Measurements from ENCODE around the gene XRN2. TPM values are rescaled to one million over a fixed set of nuclear protein-coding genes. Genes with fewer than 3 reads are reported as not detected.

XRN2 gene
- total RNA-seq, 1 experiment from 2014 or later = 118 TPM

- no peak for TF ChIP-seq ZNF396 (CRISPR knock-in tag; IDR thresholded peaks at IDR 0.05; ENCODE audit: borderline replicate concordance)
- no peak for TF ChIP-seq E2F4 (CRISPR knock-in tag; IDR thresholded peaks at IDR 0.05; ENCODE audit: borderline replicate concordance, low read depth)
- TF ChIP-seq ZNF219 (CRISPR knock-in tag; IDR thresholded peaks at IDR 0.05; ENCODE audit: borderline replicate concordance) = no peak
- TF ChIP-seq ZNF671 (CRISPR knock-in tag; IDR thresholded peaks at IDR 0.05) = no peak
- no peak for TF ChIP-seq FOXJ3 (CRISPR knock-in tag; IDR thresholded peaks at IDR 0.05; ENCODE audit: borderline replicate concordance)
- no peak for TF ChIP-seq ATF3 (CRISPR knock-in tag; conservative IDR thresholded peaks at IDR 0.05)
- TF ChIP-seq ZNF512 (CRISPR knock-in tag; IDR thresholded peaks at IDR 0.05; ENCODE audit: borderline replicate concordance) = no peak
- TF ChIP-seq ZNF138 (CRISPR knock-in tag; conservative IDR thresholded peaks at IDR 0.05) = no peak
- no peak for TF ChIP-seq PREB (CRISPR knock-in tag; IDR thresholded peaks at IDR 0.05; ENCODE audit: borderline replicate concordance)
- TF ChIP-seq E2F1 (CRISPR knock-in tag; IDR thresholded peaks at IDR 0.05) = no peak
Observed at GRCh38 chr20:21433329-21433890, 130.3 kb downstream of the XRN2 start (continued).

GRCh38 chr20:21435576-21435975 lies 132.4 kb downstream of the XRN2 start:
- TF ChIP-seq ZNF281 (CRISPR knock-in tag; IDR thresholded peaks at IDR 0.05) (no peak), IRF1 (CRISPR knock-in tag; IDR thresholded peaks at IDR 0.05) (no peak), AR (CRISPR knock-in tag; IDR thresholded peaks at IDR 0.05) (no peak), GABPB1 (CRISPR knock-in tag; IDR thresholded peaks at IDR 0.05) (no peak), ZNF423 (CRISPR knock-in tag; IDR thresholded peaks at IDR 0.05) (no peak), ZNF512 (CRISPR knock-in tag; IDR thresholded peaks at IDR 0.05; ENCODE audit: borderline replicate concordance) (no peak), MLX (CRISPR knock-in tag; IDR thresholded peaks at IDR 0.05) (no peak)
- Mint-ChIP-seq H3K9me3 (no peaks in the 10 kb centered on the region), H3K36me3 (no peaks in the 10 kb centered on the region), H3K4me3 (no peak overlapping the region), H3K27ac (no peak overlapping the region), H3K27me3 (ENCODE audit: low read depth) (no peaks in the 10 kb centered on the region), H3K4me1 (peaks cover 9% of the 10 kb centered on the region)
- ChIA-PET POLR2A (no interaction called here), CTCF (no interaction called here)
- DNase-seq (ENCODE audit: low spot score) (peak; percentile 14), ATAC-seq (peak; percentile 38; the same call in 1 of the 2 replicates)
